GM13977 (cell line): ENCODE results near the gene TNRC6C.
A peak's percentile ranks its signal among the peaks of the same experiment; 100 is the strongest.
"Not testable (repeated sequence)": the region's sequence is repeated elsewhere in the genome, so short reads cannot be mapped to it uniquely, and the experiment has no call there.

Experiments
- DNase-seq: peaks from one replicate; pipeline ENCODE4 v3.0.0; 2012; ENCODE audit warnings: low spot score
- in situ Hi-C: fragments of 300-500 bp; cut with MboI; formaldehyde crosslinking; loops from one replicate; pipeline ENCODE4 v1.12.0; 2022; ENCODE audit warnings: low sequenced_read_pairs, low pct_unique_long_range_greater_than_20kb, mixed read lengths, inconsistent platforms; ENCODE audit not compliant: unreplicated experiment
- TF ChIP-seq, protein P1 (sequence below): IDR thresholded peaks from 2 replicates; pipeline ENCODE4 v1.5.1; 2012; ENCODE audit warnings: mild to moderate bottlenecking, control low read depth; ENCODE audit not compliant: insufficient read depth; ENCODE audit errors: extremely low read depth, missing control alignments

The TNRC6C gene

DNA sequence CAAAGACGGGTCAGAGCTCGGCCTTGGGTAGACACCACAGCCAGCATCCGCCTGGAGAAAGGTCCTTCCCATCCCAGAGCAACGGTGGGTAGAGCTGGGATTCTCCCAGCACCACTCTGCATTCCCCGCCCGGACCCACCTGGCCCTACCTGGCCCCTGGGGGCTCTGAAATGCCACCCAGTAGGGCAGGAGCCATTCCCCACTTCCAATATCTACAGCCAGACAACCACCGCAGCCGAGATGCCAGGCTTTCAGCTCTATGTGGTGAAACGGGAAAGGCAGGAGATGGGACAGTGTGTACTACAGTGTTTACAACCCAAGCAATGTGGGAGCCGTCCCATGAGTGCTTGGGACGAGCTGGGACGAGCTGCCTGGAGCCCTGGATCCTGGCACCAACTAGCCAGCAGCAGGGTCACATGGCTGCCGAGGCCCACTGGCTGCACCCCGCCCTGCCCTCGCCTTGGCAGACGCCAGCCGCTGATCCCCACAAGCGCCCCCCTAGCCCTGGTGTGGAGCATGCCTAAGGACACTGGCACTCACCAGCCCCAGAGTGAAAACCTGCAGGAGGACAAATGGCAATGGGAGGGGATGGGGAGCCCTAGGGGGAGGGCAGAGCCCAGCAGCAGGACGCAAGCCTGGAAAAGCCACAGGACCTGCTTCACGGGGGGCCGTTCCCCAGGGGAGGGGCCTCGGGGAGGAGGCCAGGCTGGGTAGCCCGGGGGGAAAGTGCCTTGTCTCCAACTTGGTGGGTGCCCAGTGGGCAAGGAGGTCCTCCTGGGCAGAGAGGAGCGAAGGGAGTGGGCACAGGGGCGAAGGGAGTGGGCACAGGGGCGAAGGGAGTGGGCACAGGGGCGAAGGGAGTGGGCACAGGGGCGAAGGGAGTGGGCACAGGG lies 156.6 kb downstream of the TNRC6C start:
- no peak for DNase-seq
- TF ChIP-seq, protein P1, sequence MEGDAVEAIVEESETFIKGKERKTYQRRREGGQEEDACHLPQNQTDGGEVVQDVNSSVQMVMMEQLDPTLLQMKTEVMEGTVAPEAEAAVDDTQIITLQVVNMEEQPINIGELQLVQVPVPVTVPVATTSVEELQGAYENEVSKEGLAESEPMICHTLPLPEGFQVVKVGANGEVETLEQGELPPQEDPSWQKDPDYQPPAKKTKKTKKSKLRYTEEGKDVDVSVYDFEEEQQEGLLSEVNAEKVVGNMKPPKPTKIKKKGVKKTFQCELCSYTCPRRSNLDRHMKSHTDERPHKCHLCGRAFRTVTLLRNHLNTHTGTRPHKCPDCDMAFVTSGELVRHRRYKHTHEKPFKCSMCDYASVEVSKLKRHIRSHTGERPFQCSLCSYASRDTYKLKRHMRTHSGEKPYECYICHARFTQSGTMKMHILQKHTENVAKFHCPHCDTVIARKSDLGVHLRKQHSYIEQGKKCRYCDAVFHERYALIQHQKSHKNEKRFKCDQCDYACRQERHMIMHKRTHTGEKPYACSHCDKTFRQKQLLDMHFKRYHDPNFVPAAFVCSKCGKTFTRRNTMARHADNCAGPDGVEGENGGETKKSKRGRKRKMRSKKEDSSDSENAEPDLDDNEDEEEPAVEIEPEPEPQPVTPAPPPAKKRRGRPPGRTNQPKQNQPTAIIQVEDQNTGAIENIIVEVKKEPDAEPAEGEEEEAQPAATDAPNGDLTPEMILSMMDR, result no peak
- in situ Hi-C loops, result no loop called here

DNA sequence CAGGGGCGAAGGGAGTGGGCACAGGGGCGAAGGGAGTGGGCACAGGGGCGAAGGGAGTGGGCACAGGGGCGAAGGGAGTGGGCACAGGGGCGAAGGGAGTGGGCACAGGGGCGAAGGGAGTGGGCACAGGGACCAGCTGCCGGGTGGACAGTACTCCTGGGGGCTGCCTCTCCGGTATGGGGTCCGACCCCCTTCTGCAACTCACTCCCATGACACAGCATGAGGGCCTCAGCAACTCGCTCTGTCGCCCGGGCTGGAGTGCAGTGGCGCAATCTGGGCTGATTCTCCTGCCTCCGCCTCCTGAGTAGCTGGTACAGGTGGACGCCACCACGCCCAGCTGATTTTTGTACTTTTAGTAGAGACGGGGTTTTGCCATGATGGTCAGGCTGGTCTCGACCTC lies 157.3 kb downstream of the TNRC6C start:
- in situ Hi-C loops, DNase-seq: not testable (repeated sequence)

DNA sequence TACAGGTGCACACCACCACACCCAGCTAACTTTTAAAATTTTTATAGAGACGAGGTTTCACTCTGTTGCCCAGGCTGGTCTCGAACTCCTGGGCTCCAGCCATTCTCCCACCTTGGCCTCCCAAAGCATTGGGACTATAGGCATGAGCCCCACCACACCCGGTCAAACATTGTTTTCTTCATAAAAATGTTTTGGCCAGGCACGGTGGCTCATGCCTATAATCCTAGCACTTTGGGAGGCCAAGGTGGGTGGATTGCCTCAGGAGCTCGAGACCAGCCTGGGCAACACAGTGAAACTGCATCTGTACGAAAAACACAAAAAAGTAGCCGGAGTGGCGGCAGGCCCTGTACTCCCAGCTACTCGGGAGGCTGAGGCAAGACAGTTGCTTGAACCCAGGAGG lies 157.9 kb downstream of the TNRC6C start:
- in situ Hi-C loops, result no loop called here

DNA sequence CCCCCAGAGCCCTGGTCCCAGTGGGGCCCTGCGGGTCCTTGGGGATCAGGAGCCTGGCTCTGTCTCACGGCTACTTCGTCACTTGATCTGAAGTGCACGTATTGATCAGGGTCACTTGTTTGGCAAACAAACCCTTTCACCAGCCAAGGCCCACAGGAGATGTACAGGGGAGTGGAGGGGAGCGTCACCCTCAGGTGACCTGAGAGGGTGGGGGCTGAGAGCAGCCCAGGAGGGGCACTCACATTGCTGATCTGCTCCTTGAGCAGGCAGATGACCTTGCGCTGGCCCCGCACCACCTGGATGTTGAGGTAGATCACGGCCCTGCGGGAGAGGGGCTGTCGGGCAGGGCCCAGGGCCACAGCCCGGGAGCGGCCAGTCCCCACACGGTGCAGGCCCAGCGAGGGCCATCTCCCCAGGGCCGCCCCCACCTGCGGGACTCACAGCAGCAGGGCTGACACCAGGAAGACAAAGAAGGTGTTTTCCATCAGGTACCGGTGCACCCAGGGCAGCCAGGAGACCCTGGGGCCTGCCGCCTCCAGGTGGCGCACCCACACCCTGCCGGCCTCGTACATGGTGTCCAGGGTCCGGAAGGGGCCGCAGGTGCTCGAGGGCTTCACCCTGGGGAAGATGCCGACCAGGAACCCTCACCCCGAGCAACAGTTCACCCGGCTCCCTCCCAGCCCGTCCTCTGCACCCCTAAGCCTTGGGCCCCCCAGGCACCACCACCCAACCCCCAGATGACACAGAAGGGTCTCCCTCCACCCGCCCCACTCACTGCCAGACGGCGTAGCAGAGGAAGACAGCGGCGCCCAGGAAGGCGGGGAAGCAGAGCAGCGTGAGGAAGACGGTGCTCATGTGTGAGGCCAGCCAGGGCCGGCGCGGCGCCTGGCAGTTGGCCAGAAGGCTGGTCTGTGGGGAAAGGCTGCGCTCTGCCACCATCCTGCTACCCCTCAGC lies 158.8 kb downstream of the TNRC6C start:
- no peak for DNase-seq
- in situ Hi-C loops, result no loop called here
- TF ChIP-seq, protein P1, result peak; percentile 37

More for the DNA sequence above, 157.9 kb downstream of the TNRC6C start:
- DNase-seq, result no peak
- TF ChIP-seq, protein P1, result no peak

DNA sequence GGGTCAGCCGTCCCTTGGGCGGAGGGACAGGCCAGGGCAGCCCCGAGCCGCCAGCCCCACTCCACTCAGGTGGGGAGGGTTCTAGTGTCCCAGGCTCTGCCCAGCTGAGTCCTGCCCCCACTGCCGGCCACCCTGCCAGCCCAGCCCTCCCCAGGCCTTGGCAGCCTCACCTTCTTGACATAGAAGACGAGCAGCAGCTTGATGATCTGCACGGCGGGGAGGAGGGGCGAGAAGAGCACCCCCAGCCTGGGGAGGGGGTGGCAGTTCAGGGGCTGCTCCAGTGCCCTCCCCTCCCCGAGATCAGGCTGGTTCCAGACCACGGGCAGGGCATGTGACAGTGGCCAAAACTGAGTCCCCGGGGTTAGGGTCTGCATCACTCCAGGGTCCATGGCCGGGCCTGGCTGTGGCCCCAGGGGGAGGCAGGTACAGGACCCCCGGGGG lies 160.3 kb downstream of the TNRC6C start:
- DNase-seq, result no peak
- TF ChIP-seq, protein P1, result no peak
- in situ Hi-C loops, result no loop called here

DNA sequence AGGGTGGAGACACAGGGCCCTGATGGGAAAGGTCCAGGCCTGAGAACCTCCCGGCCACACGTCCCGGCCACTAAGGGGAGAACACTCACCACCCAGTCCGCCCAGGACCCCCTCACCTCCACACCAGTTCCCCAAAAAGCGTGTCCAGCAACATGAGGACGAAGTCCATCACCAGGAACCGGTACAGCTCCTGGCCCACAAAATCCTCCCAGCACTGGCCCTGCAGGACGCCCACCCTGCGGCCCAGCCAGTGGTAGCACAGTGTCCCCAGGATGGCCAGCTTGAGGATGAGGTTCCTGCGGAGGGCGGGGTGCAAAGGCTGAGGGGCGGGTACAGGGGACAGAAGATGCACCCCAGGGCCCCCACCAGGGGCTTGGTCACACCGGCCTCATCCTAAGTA lies 162.0 kb downstream of the TNRC6C start:
- TF ChIP-seq, protein P1, result no peak
- no peak for DNase-seq

More for the DNA sequence above, 162.0 kb downstream of the TNRC6C start:
- in situ Hi-C loops, result no loop called here
